HG03342 (cell line): Measurements from ENCODE around the gene ZNF488.

Source experiments
- ATAC-seq: cut with Tn5 transposase; IDR thresholded peaks from one replicate; pipeline ENCODE4 v1.9.1; 2021; ENCODE audit warnings: mild to moderate bottlenecking, moderate library complexity; ENCODE audit not compliant: unreplicated experiment

Gene ZNF488

GRCh38 chr10:47367646-47368045, 16.4 kb downstream of the ZNF488 start:
- ATAC-seq: no peak

- no peak for ATAC-seq
Observed at GRCh38 chr10:47366731-47367460, 17.2 kb downstream of the ZNF488 start.

GRCh38 chr10:47366181-47366631, 17.9 kb downstream of the ZNF488 start:
- no peak for ATAC-seq

- ATAC-seq: no peak
Observed at GRCh38 chr10:47365431-47366180, 18.5 kb downstream of the ZNF488 start.

- no peak for ATAC-seq
Observed at GRCh38 chr10:47364911-47365310, 19.2 kb downstream of the ZNF488 start.

GRCh38 chr10:47364366-47364765, 19.7 kb downstream of the ZNF488 start:
- no peak for ATAC-seq

- no peak for ATAC-seq
Observed at GRCh38 chr10:47363781-47364180, 20.3 kb downstream of the ZNF488 start.

GRCh38 chr10:47362199-47362598, 21.9 kb downstream of the ZNF488 start:
- ATAC-seq: no peak

GRCh38 chr10:47361293-47361692, 22.8 kb downstream of the ZNF488 start:
- no peak for ATAC-seq

- ATAC-seq: no peak
Observed at GRCh38 chr10:47360419-47361040, 23.6 kb downstream of the ZNF488 start.

GRCh38 chr10:47359626-47360418, 24.3 kb downstream of the ZNF488 start:
- no peak for ATAC-seq

- no peak for ATAC-seq
Observed at GRCh38 chr10:47359101-47359500, 25.0 kb downstream of the ZNF488 start.

- no peak for ATAC-seq
Observed at GRCh38 chr10:47358457-47358856, 25.6 kb downstream of the ZNF488 start.

GRCh38 chr10:47357911-47358310, 26.2 kb downstream of the ZNF488 start:
- no peak for ATAC-seq

- no peak for ATAC-seq
Observed at GRCh38 chr10:47357131-47357582, 26.9 kb downstream of the ZNF488 start.

GRCh38 chr10:47356708-47357107, 27.4 kb downstream of the ZNF488 start:
- ATAC-seq: no peak

- ATAC-seq: no peak
Observed at GRCh38 chr10:47354900-47355299, 29.2 kb downstream of the ZNF488 start.

- ATAC-seq: no peak
Observed at GRCh38 chr10:47354165-47354564, 29.9 kb downstream of the ZNF488 start.

GRCh38 chr10:47353351-47353750, 30.7 kb downstream of the ZNF488 start:
- no peak for ATAC-seq

GRCh38 chr10:47351899-47352815, 31.9 kb downstream of the ZNF488 start:
- ATAC-seq: no peak
